NB4 (cell line): ENCODE data around the gene LMBRD2.

Source experiments
- CTCF ChIP-seq: IDR thresholded peaks from one replicate; pipeline ENCODE4 v1.5.1; 2012; ENCODE audit warnings: low read depth, low read length
- MAX ChIP-seq: IDR thresholded peaks from 2 replicates; pipeline ENCODE4 v1.6.1; 2011; ENCODE audit warnings: low read depth, low read length

- TF ChIP-seq MAX, result no peak
- no peak for TF ChIP-seq CTCF
These were observed 85.0 kb downstream of the LMBRD2 start, which contains the start of gene UGT3A2 for GRCh38 chr5:36066540-36067210.
